ENCODE data around the gene UBTFL1.
"Not testable (repeated sequence)": the region's sequence is repeated elsewhere in the genome, so short reads cannot be mapped to it uniquely, and the experiment has no call there.

Gene UBTFL1, protein sequence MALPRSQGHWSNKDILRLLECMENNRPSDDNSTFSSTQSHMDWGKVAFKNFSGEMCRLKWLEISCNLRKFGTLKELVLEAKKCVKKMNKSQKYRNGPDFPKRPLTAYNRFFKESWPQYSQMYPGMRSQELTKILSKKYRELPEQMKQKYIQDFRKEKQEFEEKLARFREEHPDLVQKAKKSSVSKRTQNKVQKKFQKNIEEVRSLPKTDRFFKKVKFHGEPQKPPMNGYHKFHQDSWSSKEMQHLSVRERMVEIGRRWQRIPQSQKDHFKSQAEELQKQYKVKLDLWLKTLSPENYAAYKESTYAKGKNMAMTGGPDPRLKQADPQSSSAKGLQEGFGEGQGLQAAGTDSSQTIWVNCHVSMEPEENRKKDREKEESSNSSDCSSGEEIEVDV

DNA sequence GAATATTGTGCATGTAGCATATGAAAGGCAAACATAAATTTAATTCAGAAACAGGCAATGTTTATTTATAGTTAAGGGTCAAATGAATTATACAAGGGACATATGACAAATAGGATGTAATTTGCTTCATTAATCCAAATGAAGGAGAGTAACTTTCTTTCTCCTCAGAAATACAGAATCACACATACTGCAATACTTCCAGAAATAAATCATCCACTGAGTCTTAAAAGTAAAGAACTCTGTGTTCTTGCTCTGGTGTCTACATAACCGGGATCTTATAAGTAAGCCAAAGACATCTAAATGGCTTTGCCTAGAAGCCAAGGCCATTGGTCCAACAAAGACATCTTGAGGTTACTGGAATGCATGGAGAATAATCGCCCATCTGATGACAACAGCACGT is at the start of gene UBTFL1:
TSS of gene UBTFL1 (plus strand) at position 301 of the 400 bp plus-strand sequence. CDS start at position 301, 0 bp downstream.
- H3K27me3 Mint-ChIP-seq; H3K27ac Mint-ChIP-seq; H3K9me3 Mint-ChIP-seq (ENCODE audit: low read depth); H3K4me1 Mint-ChIP-seq (ENCODE audit: low read depth); H3K36me3 Mint-ChIP-seq; H3K4me3 Mint-ChIP-seq: not testable (repeated sequence)

DNA sequence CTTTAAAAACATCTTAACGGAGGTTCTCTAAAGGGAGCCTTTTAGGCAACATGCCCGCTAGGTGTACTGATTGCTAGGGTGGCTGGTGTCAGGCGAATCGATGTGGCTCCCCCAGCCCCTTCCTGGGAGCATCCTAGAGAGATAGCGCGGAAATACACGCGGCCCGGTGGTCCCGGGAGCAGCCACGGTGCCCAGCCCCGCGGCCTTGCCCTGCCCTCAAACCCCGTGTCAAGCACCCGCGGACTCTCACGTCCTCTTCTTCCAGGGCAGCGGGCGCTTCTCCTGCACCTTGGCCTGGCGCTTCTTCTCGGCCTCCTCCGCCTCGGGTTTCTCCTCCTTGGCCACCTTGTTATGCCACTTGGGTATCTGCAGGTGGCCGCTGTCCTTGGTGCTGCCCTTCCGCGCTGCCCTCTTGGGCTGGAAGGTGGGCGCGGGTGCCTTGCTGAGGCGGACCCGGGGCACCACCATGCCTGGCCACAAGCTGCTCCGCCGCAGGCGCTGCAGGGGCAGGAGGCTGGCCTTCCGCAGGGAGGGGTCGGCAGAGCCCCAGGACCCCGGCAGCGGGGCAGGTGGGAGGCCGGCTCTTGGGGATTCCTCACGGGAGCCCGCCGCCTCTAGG is 34.0 kb upstream of the UBTFL1 start:
- H3K4me1 Mint-ChIP-seq (ENCODE audit: low read depth); H3K4me3 Mint-ChIP-seq; H3K9me3 Mint-ChIP-seq (ENCODE audit: low read depth); H3K36me3 Mint-ChIP-seq; H3K27ac Mint-ChIP-seq; H3K27me3 Mint-ChIP-seq: not testable (repeated sequence)

DNA sequence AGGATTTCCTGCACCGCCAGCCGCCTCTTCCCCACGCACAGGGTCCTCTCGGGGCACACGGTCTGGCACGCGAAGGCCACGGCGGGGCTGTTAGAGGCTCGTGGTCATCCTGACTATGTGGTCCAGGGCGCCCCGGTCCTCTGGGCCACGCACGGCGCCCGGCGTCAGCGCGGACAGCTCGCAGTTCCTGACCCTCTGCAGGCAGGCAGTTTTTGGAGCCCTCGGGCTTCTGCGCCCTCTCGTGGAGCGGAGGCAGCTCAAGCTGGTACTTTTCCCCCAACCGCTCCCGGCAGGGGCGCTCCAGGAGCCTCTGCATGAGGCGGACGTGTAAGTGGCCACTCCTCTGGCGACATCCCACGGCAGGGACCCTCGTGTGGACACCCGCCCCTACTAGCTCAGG is 33.4 kb upstream of the UBTFL1 start:
- H3K4me3 Mint-ChIP-seq; H3K9me3 Mint-ChIP-seq (ENCODE audit: low read depth); H3K27me3 Mint-ChIP-seq; H3K36me3 Mint-ChIP-seq; H3K4me1 Mint-ChIP-seq (ENCODE audit: low read depth); H3K27ac Mint-ChIP-seq: not testable (repeated sequence)

DNA sequence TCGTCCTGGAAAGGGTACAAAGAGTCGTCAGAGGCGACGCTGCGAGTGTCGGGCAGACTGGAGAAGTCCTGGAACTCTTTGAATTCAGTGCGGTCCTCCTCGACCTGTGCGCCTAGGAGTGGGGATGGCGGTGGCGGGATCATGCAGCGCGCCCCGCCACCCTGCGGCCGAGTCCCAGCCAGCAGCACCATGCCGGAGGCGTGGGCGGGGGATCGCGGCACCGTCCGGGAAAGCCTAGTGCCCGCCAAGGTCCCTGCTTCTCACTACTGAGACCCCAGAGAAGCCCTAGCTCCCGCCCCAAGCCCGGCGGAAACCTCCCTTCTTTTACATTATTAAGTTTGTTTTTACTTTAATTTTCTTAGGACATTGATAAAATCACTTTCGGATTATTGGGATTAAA is 32.2 kb upstream of the UBTFL1 start:
- H3K4me1 Mint-ChIP-seq (ENCODE audit: low read depth); H3K36me3 Mint-ChIP-seq; H3K9me3 Mint-ChIP-seq (ENCODE audit: low read depth); H3K4me3 Mint-ChIP-seq; H3K27ac Mint-ChIP-seq; H3K27me3 Mint-ChIP-seq: not testable (repeated sequence)

- H3K4me1 Mint-ChIP-seq (ENCODE audit: low read depth); H3K4me3 Mint-ChIP-seq; H3K27me3 Mint-ChIP-seq; H3K27ac Mint-ChIP-seq; H3K36me3 Mint-ChIP-seq; H3K9me3 Mint-ChIP-seq (ENCODE audit: low read depth): not testable (repeated sequence)
These were observed 3.0 kb downstream of the UBTFL1 start for GRCh38 chr11:90088731-90089130.

DNA sequence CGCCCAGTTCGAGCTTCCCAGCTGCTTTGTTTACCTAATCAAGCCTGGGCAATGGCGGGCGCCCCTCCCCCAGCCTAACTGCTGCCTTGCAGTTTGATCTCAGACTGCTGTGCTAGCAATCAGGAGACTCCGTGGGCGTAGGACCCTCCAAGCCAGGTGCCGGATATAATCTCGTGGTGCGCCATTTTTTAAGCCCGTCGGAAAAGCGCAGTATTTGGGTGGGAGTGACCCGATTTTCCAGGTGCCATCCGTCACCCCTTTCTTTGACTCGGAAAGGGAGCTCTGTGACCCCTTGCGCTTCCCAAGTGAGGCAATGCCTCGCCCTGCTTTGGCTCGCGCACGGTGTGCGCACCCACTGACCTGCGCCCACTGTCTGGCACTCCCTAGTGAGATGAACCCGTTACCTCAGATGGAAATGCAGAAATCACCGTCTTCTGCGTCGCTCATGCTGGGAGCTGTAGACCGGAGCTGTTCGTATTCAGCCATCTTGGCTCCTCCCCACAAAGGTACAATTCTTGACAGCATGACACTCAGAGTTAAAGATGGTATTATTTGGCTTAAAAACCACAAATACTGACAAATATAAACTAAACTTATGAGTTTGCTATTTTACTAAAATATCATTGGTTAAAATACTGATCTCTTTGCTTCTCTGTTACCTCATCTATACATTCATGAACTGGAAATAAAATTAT is 9.6 kb downstream of the UBTFL1 start:
- H3K9me3 Mint-ChIP-seq (ENCODE audit: low read depth); H3K27ac Mint-ChIP-seq; H3K4me3 Mint-ChIP-seq; H3K27me3 Mint-ChIP-seq; H3K4me1 Mint-ChIP-seq (ENCODE audit: low read depth); H3K36me3 Mint-ChIP-seq: not testable (repeated sequence)

- not testable (repeated sequence) for H3K27me3 Mint-ChIP-seq; H3K4me3 Mint-ChIP-seq; H3K36me3 Mint-ChIP-seq; H3K9me3 Mint-ChIP-seq (ENCODE audit: low read depth); H3K4me1 Mint-ChIP-seq (ENCODE audit: low read depth); H3K27ac Mint-ChIP-seq
These were observed 12.5 kb downstream of the UBTFL1 start for GRCh38 chr11:90098261-90098660.

- H3K27me3 Mint-ChIP-seq = peaks cover 2% of the 10 kb centered on the region
- H3K27ac Mint-ChIP-seq = no peak overlapping the region
- no peak overlapping the region for H3K4me3 Mint-ChIP-seq
- no peaks in the 10 kb centered on the region for H3K4me1 Mint-ChIP-seq (ENCODE audit: low read depth)
- no peaks in the 10 kb centered on the region for H3K9me3 Mint-ChIP-seq (ENCODE audit: low read depth)
- H3K36me3 Mint-ChIP-seq = no peaks in the 10 kb centered on the region
These were observed 14.7 kb downstream of the UBTFL1 start for GRCh38 chr11:90100431-90100830.

GRCh38 chr11:90113541-90113940 is 27.8 kb downstream of the UBTFL1 start:
- no peak overlapping the region for H3K27ac Mint-ChIP-seq
- peaks cover 7% of the 10 kb centered on the region for H3K27me3 Mint-ChIP-seq
- no peaks in the 10 kb centered on the region for H3K36me3 Mint-ChIP-seq
- H3K4me1 Mint-ChIP-seq (ENCODE audit: low read depth) = no peaks in the 10 kb centered on the region
- no peak overlapping the region for H3K4me3 Mint-ChIP-seq
- no peaks in the 10 kb centered on the region for H3K9me3 Mint-ChIP-seq (ENCODE audit: low read depth)

DNA sequence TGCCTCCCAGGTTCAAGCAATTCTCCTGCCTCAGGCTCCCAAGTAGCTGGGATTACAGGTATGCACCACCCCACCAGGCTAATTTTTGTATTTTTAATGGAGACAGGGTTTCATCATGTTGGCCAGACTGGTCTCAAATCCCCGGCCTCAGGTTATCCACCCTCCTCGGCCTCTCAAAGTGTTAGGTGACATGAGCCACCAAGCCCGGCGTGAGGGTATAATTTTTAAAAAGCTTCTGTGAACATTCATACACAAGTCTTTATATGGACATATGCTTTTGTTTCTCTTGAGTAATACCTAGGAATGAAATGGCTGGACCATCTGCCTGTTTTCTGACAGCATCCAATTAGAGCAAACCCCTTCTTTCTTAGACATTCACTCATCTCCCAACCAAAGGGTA is 34.4 kb downstream of the UBTFL1 start:
- no peaks in the 10 kb centered on the region for H3K36me3 Mint-ChIP-seq
- H3K27ac Mint-ChIP-seq = no peak overlapping the region
- no peaks in the 10 kb centered on the region for H3K4me1 Mint-ChIP-seq (ENCODE audit: low read depth)
- no peaks in the 10 kb centered on the region for H3K9me3 Mint-ChIP-seq (ENCODE audit: low read depth)
- no peaks in the 10 kb centered on the region for H3K27me3 Mint-ChIP-seq
- no peak overlapping the region for H3K4me3 Mint-ChIP-seq

GRCh38 chr11:90124371-90124770 is 38.6 kb downstream of the UBTFL1 start:
- H3K9me3 Mint-ChIP-seq (ENCODE audit: low read depth) = no peaks in the 10 kb centered on the region
- no peak overlapping the region for H3K4me3 Mint-ChIP-seq
- H3K4me1 Mint-ChIP-seq (ENCODE audit: low read depth) = no peaks in the 10 kb centered on the region
- H3K27ac Mint-ChIP-seq = no peak overlapping the region
- peaks cover 2% of the 10 kb centered on the region for H3K27me3 Mint-ChIP-seq
- no peaks in the 10 kb centered on the region for H3K36me3 Mint-ChIP-seq

DNA sequence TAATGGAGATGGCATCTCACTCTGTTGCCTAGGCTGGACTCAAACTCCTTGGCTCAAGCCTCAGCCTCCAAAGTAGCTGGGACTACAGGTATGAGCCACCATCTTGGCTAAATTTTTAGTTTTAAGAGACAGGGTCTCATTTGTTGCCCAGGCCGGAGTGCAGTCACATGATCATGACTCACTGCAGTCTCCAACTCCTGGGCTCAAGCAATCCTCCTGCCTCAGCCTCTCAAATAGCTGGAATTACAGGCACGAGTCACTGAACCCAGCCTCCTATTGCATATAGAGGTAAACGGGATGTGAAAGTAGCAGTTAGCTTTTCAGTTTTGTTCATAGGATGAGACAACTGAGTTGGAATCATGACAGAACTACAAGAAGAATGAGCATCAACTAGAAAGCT is 39.2 kb downstream of the UBTFL1 start:
- H3K36me3 Mint-ChIP-seq = no peaks in the 10 kb centered on the region
- H3K4me3 Mint-ChIP-seq = no peak overlapping the region
- H3K4me1 Mint-ChIP-seq (ENCODE audit: low read depth) = no peaks in the 10 kb centered on the region
- H3K27ac Mint-ChIP-seq = no peak overlapping the region
- H3K9me3 Mint-ChIP-seq (ENCODE audit: low read depth) = no peaks in the 10 kb centered on the region
- peaks cover 4% of the 10 kb centered on the region for H3K27me3 Mint-ChIP-seq

DNA sequence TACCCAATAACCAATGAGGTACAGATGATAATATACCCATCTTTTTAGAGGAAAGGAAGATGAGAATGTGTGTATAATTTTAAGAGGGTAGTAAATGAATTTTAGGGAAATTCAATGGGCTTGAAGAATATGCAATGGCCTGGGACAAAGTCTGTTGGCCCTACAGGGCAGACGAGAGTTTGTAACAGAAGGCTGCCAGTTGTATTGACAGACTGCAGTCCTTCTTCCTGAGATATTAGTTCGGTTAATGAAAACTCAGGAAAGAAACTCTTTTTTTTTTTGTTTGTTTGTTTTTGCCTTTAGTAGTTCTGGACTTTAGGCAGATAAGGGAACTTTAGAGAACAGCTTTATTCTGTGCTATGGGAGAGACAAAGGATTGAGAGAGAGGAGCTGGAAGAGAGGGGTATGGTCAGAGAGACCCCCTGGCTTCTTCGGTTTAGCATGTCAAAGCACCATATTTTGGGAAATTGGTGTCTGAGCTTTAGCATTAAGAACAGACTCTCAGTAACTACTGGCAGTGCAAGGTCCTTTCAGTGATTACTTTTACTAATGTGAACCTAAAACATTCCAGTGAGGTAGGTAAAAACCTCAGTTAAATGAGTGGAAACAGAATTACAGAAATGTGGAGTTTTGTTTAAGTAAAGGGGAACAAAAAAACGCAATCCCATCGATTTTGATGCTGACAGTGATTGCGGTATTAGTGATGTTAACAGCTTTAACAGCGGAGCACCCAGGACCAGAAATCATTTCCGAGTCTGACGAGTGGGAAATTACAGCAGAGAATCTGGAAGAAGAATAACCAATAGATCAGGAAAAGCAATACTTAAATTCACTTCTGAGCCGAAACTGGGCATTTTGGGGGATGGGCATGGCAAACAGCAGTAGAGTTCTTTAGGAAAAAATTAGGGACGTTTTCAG is 48.1 kb downstream of the UBTFL1 start:
- H3K36me3 Mint-ChIP-seq = no peaks in the 10 kb centered on the region
- no peak overlapping the region for H3K27ac Mint-ChIP-seq
- H3K4me3 Mint-ChIP-seq = peak overlapping the region; percentile 73
- peaks cover 21% of the 10 kb centered on the region for H3K4me1 Mint-ChIP-seq (ENCODE audit: low read depth)
- H3K9me3 Mint-ChIP-seq (ENCODE audit: low read depth) = no peaks in the 10 kb centered on the region
- peaks cover 36% of the 10 kb centered on the region for H3K27me3 Mint-ChIP-seq

GRCh38 chr11:90134478-90135003 is 48.8 kb downstream of the UBTFL1 start, which contains the start of gene NAALAD2:
NAALAD2 (plus strand) TSS chr11:90134663; CDS start chr11:90134759, 96 bp downstream.
- Mint-ChIP-seq H3K4me3 (peak within 1 kb of the TSS; percentile 73), H3K27me3 (peaks cover 39% of the 10 kb centered on the region), H3K27ac (no peak within 1 kb of the TSS), H3K9me3 (ENCODE audit: low read depth) (no peaks in the 10 kb centered on the region), H3K4me1 (ENCODE audit: low read depth) (peaks cover 21% of the 10 kb centered on the region), H3K36me3 (no peaks in the 10 kb centered on the region)
